ENCODE data around the gene STIM1. TPM values are rescaled to one million over a fixed set of nuclear protein-coding genes. Genes with fewer than 3 reads are reported as not detected.
"Not testable (repeated sequence)": the region's sequence is repeated elsewhere in the genome, so short reads cannot be mapped to it uniquely, and the experiment has no call there.

Gene STIM1
- total RNA-seq, 1 experiment from 2014 or later, result 15.2 TPM

DNA sequence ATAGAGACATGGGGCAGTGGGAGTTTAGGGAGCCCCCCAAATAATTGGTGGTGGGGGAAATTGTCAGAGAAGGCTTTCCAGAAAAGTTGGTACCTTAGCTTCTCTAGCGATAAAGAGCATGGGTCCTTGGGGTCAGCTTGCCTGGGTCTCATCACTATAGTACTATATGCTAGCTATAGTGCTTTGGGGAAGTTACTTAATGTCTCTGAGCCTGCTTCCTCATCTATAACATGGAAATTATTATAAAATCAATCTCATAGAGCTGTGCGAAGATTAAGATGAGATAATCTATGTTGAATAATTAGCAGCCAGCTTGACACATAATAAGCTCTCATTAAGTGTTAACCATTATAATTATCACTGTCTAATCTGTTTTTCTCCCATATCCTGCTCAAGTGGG lies 41.2 kb downstream of the STIM1 start:
- Histone ChIP-seq H4K20me1 (ENCODE audit: control insufficient read depth, insufficient read depth, insufficient read length) (no peaks in the 10 kb centered on the region), H3K18ac (ENCODE audit: insufficient read length, low read depth, low read length) (no peak overlapping the region), H4K5ac (ENCODE audit: insufficient read length, low read depth, low read length) (no peak overlapping the region), H3K14ac (ENCODE audit: insufficient read depth, low read length) (no peak overlapping the region), H3K9ac (ENCODE audit: extremely low read depth, insufficient read length, low read length) (no peak overlapping the region), H2BK5ac (ENCODE audit: insufficient read length, low read length) (no peak overlapping the region), H4K91ac (ENCODE audit: insufficient read length, low read depth, low read length) (no peak overlapping the region), H2AK5ac (ENCODE audit: insufficient read length, low read length) (no peak overlapping the region), H3T11ph (ENCODE audit: low read length) (no peak overlapping the region), H3K4me2 (ENCODE audit: insufficient read depth, insufficient read length, low read length) (no peak overlapping the region), H3K27me3 (ENCODE audit: insufficient read depth, low read length) (no peaks in the 10 kb centered on the region), H3K27ac (ENCODE audit: insufficient read length, low read depth, low read length) (no peak overlapping the region), H3K9me3 (ENCODE audit: control insufficient read depth, low read depth, low read length) (no peaks in the 10 kb centered on the region), H2BK120ac (ENCODE audit: low read depth, low read length, poor library complexity, severe bottlenecking) (no peak overlapping the region), H3K4me1 (ENCODE audit: insufficient read depth, low read length) (no peaks in the 10 kb centered on the region), H3K56ac (ENCODE audit: insufficient read length, low read depth, low read length) (no peak overlapping the region), H2BK20ac (ENCODE audit: low read depth, low read length, poor library complexity, severe bottlenecking) (no peak overlapping the region), H4K8ac (replicated peaks; ENCODE audit: insufficient read length, low read depth, low read length) (no peak overlapping the region), H3K79me2 (ENCODE audit: insufficient read depth, low read length) (no peaks in the 10 kb centered on the region), H3K79me1 (ENCODE audit: insufficient read depth, low read depth, low read length, poor library complexity, severe bottlenecking) (no peaks in the 10 kb centered on the region), H3K4ac (ENCODE audit: low read depth, low read length) (no peak overlapping the region), H2BK15ac (ENCODE audit: low read depth, low read length) (no peak overlapping the region), H2AFZ (ENCODE audit: low read length) (no peak overlapping the region), H2BK12ac (ENCODE audit: insufficient read length, low read depth, low read length) (no peak overlapping the region), H3K23me2 (ENCODE audit: insufficient read length, low read depth, low read length, poor library complexity, severe bottlenecking) (no peaks in the 10 kb centered on the region), H3K23ac (ENCODE audit: insufficient read length, low read depth, low read length) (no peak overlapping the region)
- TF ChIP-seq, protein P1, sequence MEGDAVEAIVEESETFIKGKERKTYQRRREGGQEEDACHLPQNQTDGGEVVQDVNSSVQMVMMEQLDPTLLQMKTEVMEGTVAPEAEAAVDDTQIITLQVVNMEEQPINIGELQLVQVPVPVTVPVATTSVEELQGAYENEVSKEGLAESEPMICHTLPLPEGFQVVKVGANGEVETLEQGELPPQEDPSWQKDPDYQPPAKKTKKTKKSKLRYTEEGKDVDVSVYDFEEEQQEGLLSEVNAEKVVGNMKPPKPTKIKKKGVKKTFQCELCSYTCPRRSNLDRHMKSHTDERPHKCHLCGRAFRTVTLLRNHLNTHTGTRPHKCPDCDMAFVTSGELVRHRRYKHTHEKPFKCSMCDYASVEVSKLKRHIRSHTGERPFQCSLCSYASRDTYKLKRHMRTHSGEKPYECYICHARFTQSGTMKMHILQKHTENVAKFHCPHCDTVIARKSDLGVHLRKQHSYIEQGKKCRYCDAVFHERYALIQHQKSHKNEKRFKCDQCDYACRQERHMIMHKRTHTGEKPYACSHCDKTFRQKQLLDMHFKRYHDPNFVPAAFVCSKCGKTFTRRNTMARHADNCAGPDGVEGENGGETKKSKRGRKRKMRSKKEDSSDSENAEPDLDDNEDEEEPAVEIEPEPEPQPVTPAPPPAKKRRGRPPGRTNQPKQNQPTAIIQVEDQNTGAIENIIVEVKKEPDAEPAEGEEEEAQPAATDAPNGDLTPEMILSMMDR (conservative IDR thresholded peaks at IDR 0.05), result no peak
- Mint-ChIP-seq H3K4me3 (no peak overlapping the region), H3K4me1 (no peaks in the 10 kb centered on the region), H3K9me3 (peaks cover 6 to 8% of the 10 kb centered on the region in 2 experiments; a peak in 4 of 5 replicates), H3K27me3 (ENCODE audit: low read depth) (no peaks in the 10 kb centered on the region), H3K36me3 (ENCODE audit: insufficient read depth in 1 of 3, low read depth in 3 of 3) (peaks cover 0 to 5% (median 0%) of the 10 kb centered on the region in 3 experiments; a peak in 3 of 7 replicates), H3K27ac (no peak overlapping the region)
- DNase-seq, result no peak
- no CpG with 5 or more reads among the region's 2 CpGs for WGBS (ENCODE audit: extremely low coverage, insufficient read length, low lambda C conversion rate)

DNA sequence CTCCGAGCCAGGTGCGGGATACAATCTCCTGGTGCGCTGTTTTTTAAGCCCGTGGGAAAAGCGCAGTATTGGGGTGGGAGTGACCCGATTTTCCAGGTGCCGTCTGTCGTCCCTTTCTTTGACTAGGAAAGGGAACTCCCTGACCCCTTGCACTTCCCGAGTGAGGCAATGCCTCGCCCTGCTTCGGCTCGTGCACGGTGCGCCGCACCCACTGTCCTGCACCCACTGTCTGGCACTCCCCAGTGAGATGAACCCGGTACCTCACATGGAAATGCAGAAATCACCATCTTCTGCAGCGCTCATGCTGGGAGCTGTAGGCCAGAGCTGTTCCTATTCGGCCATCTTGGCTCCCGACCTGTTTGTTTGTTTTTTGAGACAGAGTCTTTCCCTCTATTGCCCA lies 44.8 kb downstream of the STIM1 start:
- no CpG with 5 or more reads among the region's 19 CpGs for WGBS (ENCODE audit: extremely low coverage, insufficient read length, low lambda C conversion rate)
- H3K36me3 Mint-ChIP-seq (ENCODE audit: insufficient read depth in 1 of 3, low read depth in 3 of 3); H3K4me1 ChIP-seq (ENCODE audit: insufficient read depth, low read length); H4K5ac ChIP-seq (ENCODE audit: insufficient read length, low read depth, low read length); H3K4ac ChIP-seq (ENCODE audit: low read depth, low read length); H3K9ac ChIP-seq (ENCODE audit: extremely low read depth, insufficient read length, low read length); DNase-seq; H2BK120ac ChIP-seq (ENCODE audit: low read depth, low read length, poor library complexity, severe bottlenecking); H3K27me3 ChIP-seq (ENCODE audit: insufficient read depth, low read length); H4K8ac ChIP-seq (replicated peaks; ENCODE audit: insufficient read length, low read depth, low read length); H3K56ac ChIP-seq (ENCODE audit: insufficient read length, low read depth, low read length); H3K14ac ChIP-seq (ENCODE audit: insufficient read depth, low read length); H3K4me3 Mint-ChIP-seq; H2BK12ac ChIP-seq (ENCODE audit: insufficient read length, low read depth, low read length); H3K27ac Mint-ChIP-seq; H2AK5ac ChIP-seq (ENCODE audit: insufficient read length, low read length); H2BK5ac ChIP-seq (ENCODE audit: insufficient read length, low read length); H3K23me2 ChIP-seq (ENCODE audit: insufficient read length, low read depth, low read length, poor library complexity, severe bottlenecking); H3K79me1 ChIP-seq (ENCODE audit: insufficient read depth, low read depth, low read length, poor library complexity, severe bottlenecking); H3K18ac ChIP-seq (ENCODE audit: insufficient read length, low read depth, low read length); H3K27ac ChIP-seq (ENCODE audit: insufficient read length, low read depth, low read length); H3K9me3 ChIP-seq (ENCODE audit: control insufficient read depth, low read depth, low read length); H2BK15ac ChIP-seq (ENCODE audit: low read depth, low read length); H3K27me3 Mint-ChIP-seq (ENCODE audit: low read depth); H3T11ph ChIP-seq (ENCODE audit: low read length); H4K91ac ChIP-seq (ENCODE audit: insufficient read length, low read depth, low read length); H2AFZ ChIP-seq (ENCODE audit: low read length); H3K4me2 ChIP-seq (ENCODE audit: insufficient read depth, insufficient read length, low read length); H3K23ac ChIP-seq (ENCODE audit: insufficient read length, low read depth, low read length); H3K79me2 ChIP-seq (ENCODE audit: insufficient read depth, low read length); H4K20me1 ChIP-seq (ENCODE audit: control insufficient read depth, insufficient read depth, insufficient read length); H2BK20ac ChIP-seq (ENCODE audit: low read depth, low read length, poor library complexity, severe bottlenecking): not testable (repeated sequence)
- Mint-ChIP-seq H3K4me1 (peaks cover 9 to 11% of the 10 kb centered on the region in 2 experiments), H3K9me3 (peaks cover 6 to 11% of the 10 kb centered on the region in 2 experiments; a peak in 4 of 5 replicates)

Measured in H9 (cell line).